DND-41 (cell line): ENCODE data around the gene PLEKHA4.

Experiments used
- CTCF ChIP-seq: IDR thresholded peaks from 2 replicates; pipeline ENCODE4 v1.5.1; 2012; ENCODE audit warnings: borderline replicate concordance, low read length, moderate library complexity, mild to moderate bottlenecking; ENCODE audit not compliant: poor library complexity, severe bottlenecking; ENCODE audit errors: extremely low read depth
- EZH2 ChIP-seq: IDR thresholded peaks from 3 replicates; pipeline ENCODE4 v1.6.1; 2012; ENCODE audit warnings: borderline replicate concordance, low read depth, mild to moderate bottlenecking, moderate library complexity, low read length, inconsistent platforms; ENCODE audit not compliant: severe bottlenecking

GRCh38 chr19:48858984-48859710, 9.3 kb downstream of the PLEKHA4 start:
- TF ChIP-seq CTCF (no peak), EZH2 (no peak)
